GM18505 (cell line): ENCODE data around the gene CLRN3.

Source experiments
- ATAC-seq: cut with Tn5 transposase; IDR thresholded peaks from one replicate; pipeline ENCODE4 v1.9.1; 2021; ENCODE audit not compliant: unreplicated experiment
- POLR2A ChIP-seq: IDR thresholded peaks from 4 replicates; pipeline ENCODE4 v1.6.1; 2011; ENCODE audit warnings: borderline replicate concordance; ENCODE audit not compliant: insufficient read depth, insufficient read length; ENCODE audit errors: extremely low read depth

The CLRN3 gene

DNA sequence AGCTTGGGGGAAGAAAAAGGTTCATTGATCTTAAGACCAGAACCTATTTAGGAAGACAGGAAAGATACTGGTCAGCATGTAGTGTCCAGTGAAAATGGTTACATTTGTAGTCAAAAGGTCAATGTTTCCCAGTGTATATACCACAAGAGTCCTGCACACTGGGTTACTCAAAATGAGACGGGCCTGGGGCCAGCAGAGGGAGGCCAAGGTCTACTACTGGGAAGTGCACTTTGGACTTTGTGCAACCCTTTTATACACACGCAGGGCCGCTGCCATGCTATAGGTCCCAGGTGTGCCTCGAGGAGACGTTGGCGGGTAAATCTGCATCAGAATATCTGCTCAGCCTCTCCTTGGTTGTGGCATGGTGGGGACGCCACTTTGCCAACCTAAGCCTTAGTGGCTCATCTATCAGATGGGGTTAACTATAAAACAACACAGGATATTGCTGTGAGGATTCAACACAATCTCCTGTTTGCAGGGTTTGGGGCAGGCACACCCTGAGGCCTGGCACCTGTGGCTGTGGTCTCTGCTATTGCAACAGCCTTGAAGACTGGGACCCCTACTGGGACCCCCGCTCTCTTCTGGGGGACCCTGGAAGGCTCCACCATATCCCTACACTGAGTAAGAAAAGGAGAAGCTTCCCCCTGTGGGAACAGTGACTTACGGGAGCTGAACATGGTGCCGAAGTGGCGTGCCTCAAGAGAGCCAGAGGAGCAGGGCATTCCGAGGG is 19.7 kb downstream of the CLRN3 start:
- no peak for TF ChIP-seq POLR2A
- ATAC-seq, result no peak

DNA sequence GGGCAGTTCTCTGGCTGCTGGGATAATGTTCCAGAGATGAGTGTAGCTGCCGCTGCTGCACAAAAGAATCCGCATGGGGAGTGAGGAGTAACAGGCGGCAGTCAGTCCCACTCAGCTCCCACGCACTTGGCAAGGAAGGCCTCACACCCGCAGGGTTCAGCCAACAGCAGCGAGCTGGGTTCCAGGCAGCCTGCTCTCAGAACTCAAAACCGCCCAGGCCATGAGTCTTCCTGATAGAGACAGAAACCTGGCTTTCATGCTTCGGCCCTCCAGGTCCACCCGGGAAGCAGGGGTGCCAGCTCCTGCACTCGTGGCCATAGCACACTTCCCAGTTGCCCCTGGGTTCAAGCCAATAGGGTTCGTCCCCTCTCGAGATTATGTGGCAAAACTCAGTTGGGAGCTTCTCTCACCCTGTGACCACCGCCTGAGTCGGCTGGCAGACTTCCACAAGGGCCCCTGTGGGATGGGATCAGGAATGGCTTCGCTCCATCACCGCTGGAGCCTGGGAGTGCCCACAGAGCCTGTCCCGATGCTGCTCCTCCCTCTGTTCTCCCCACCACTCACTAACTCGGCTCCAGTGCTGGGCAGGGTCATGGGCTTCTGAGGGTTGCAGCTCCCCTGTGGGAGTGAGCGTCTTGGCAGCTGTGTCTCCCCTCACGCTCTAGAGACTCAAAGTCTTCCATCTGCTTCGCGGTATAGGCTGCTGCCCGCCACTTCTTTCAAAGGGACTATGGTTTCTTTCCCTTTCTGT is 20.6 kb downstream of the CLRN3 start:
- TF ChIP-seq POLR2A, result no peak
- ATAC-seq, result no peak

DNA sequence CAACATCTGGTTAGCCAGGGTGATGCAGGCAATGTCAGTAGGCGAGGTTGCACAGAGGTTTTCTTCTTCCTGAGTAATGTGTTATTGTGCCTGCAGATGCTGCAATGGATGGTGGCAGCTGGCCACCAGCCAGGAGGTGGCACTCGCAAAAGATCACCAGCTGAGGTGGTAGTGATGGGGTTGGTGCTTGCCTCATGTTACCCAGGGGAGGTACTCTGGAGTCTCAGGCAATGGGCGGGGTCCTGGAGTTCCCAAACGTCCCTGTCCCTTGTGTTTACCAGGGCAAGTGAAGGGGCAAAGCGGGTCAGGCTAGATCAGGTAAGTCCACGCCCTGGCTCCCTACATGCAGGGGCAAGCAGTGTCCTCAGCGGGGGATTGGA is 21.1 kb downstream of the CLRN3 start:
- no peak for TF ChIP-seq POLR2A
- no peak for ATAC-seq

DNA sequence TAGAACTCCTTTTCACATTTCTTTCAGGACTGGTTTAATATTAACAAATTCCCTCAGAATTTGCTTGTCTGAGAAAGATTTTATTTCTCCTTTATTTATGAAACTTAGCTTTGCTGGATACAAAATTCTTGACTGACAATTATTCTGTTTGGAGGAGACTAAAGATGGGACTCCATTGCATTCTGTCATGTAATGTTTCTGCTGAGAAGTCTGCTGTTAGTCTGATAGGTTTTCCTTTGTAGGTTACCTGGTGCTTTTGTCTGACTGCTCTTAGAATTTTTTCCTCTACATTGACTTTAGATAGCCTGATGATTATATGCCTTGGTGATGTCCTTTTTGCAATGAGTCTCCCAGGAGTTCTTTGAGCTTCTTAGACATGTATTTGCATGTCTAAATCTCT is 23.4 kb downstream of the CLRN3 start:
- TF ChIP-seq POLR2A, result no peak
- no peak for ATAC-seq

DNA sequence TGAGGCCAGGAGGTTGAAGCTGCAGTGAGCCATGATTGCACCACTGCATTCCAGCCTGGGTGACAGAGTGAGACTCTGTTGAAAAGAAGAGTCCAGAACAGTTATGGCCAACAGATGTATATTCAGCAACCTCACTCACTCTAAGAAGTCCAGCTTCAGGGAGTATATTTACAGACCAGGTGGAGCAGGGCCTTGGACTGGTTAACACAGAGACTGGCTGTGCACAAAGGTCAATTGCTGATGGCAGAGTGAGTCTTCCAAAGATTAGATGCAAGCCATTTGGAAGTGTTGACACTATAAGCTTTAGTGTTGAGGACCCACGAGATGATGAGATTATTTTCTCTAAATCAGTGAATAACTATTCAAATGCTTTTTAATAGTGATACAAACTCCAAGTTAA is 24.9 kb downstream of the CLRN3 start:
- no peak for ATAC-seq
- TF ChIP-seq POLR2A, result no peak

DNA sequence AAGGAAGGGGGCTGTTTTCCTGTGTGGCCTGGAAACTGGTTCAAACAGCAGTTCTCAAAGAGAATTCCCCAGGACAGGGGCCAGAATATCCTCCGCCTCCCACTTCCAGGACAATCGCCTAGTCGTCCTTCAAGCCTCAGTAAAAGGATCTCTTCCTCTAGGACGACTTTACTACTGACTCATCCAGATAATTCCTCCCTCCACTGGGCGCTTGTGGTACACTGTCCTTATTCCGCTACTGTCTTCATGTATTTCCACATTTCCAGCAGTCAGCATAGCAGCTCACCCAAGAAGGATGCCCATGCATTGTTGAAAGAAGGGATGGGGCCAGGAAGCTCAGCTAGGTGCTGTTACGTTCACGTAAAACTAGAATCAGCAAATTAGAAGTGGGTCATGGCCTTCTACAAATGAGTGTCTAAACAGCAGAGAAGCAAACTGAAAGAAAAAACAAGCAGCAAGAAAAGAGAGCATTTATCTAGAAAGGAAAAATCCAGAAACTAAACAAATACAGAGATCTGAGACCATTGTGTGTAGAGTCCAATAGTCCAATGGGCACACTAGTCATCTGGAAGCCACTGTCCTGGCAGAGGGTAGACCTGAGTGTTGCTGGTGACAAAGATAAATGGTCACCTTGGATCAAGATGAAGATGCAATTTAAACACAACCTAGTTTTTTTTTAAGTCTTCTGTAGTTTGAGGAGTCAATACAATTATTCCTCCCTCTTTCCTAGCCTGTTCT is 26.3 kb downstream of the CLRN3 start:
- no peak for TF ChIP-seq POLR2A
- no peak for ATAC-seq

DNA sequence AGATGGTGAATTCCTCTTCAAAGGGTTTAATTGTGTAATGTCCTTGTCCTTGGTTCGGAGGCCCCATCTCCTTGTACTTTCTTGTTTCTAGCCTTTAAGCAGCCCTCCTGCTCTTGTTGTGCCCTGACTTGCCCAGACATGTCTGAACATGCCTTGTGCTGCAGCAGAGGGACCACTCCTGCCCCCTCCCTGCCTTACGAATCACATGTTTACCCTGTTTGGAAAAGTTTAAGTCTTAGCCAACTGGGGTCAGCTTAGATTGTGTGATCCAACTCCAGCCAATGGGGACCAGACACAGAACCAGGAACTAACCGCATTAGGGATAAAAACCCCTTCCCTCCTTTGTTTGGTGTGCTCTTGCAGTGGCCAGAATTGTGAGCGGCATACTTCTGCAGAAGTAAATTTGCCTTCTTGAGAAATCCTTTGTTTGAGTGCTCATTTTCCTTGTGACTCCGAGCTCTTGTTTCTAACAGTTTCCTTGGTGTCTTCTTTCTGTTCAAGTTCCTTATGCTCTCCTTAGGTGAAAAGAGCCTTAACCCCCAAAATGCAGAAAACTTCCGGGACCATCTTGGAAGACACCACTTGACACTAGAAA is 29.4 kb downstream of the CLRN3 start:
- ATAC-seq, result no peak
- no peak for TF ChIP-seq POLR2A

DNA sequence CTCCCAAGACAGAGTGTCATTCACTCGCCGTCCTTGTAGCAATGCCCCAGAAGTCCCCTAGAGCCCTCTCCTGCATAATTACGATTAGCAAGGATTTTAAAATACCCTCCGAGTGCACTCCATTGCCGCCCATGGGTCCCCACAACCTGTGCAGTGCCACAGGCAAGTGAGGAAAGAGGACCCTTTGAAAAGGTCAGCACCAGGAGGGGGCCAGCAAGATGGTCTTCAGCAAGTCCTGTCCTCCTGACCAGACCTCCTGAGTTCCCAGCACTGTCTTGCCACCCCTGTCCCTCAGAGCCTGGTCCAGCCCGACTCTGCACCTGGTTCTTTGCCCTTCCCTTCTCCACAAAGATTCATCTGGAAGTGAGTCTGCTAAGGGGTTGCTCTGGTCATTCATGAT is 32.1 kb downstream of the CLRN3 start:
- ATAC-seq, result no peak
- no peak for TF ChIP-seq POLR2A

DNA sequence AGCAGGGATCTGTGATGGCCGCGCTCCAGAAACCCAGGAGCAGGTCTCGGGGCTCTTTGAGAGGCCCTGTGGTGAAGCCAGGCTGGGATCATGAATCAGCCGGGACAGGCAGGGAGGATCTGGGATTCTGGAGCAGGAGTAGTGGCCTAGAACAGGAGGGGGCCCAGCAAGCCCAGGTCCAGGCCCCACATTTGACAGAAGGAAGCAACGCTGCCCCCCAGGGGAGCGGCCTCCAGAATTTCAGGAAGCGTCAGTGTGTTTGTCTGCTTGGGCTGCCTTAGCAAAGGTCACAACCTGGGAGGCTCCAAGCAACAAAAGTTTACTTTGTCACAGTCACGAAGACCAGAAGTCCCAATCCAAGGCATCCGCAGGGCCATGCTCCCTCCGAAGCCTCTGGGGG is 36.8 kb downstream of the CLRN3 start:
- ATAC-seq, result no peak

DNA sequence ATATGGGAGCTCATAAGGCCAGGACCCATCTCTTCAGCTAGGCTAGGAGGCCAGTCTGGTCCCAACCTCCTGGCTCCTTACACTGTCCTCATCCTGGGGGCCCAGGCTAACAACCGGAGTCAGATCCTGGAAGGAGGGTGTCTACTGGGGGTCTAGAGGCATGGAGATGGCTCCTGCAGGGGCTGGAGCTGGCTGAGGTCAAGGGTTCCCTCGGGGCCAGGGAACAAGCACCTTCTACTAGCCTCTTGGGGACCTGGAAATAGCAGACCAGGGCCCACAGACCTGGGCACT is 37.2 kb downstream of the CLRN3 start:
- no peak for ATAC-seq
- no peak for TF ChIP-seq POLR2A

More for the DNA sequence above, 36.8 kb downstream of the CLRN3 start:
- TF ChIP-seq POLR2A, result no peak

DNA sequence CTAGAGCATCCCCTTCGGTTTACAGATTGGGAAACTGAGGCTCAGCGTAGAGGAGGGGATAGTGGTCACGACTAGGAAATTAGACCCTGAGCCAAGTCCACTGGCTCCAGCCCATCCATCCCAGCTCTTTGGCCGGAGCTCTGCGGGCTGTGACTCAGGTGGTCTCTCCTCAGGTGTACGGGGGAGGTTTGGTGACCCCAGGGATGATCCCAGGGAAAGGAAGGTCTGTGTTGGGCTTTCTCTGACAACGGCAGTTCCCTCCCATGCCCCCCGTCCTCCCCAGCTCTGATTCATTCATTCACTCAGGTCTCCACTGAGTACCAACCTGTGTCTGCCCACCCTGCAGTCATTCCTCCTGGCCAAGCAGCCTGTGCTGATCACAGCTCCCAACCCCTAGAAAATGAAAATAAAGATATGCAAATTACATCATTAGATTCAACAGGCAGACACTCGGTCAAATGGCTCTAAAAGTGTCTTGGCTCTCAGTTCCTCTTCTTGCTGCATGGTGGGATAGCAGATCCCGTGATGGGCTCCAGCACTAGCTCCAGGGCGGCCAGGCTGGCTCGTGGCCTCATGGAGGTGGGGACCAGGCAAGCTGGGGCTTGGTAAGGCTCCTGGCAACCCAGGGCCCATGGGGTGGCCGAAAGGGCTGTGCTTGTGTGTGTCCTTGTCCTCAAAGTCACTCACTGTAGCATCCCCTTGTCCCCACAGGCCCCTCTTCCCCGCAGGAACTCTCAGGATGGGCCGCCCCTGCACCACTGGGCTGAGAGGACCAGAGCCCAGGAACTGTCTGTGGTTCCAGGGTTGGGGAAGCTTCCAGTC is 37.8 kb downstream of the CLRN3 start:
- peak; percentile 76 for ATAC-seq
- TF ChIP-seq POLR2A, result no peak

DNA sequence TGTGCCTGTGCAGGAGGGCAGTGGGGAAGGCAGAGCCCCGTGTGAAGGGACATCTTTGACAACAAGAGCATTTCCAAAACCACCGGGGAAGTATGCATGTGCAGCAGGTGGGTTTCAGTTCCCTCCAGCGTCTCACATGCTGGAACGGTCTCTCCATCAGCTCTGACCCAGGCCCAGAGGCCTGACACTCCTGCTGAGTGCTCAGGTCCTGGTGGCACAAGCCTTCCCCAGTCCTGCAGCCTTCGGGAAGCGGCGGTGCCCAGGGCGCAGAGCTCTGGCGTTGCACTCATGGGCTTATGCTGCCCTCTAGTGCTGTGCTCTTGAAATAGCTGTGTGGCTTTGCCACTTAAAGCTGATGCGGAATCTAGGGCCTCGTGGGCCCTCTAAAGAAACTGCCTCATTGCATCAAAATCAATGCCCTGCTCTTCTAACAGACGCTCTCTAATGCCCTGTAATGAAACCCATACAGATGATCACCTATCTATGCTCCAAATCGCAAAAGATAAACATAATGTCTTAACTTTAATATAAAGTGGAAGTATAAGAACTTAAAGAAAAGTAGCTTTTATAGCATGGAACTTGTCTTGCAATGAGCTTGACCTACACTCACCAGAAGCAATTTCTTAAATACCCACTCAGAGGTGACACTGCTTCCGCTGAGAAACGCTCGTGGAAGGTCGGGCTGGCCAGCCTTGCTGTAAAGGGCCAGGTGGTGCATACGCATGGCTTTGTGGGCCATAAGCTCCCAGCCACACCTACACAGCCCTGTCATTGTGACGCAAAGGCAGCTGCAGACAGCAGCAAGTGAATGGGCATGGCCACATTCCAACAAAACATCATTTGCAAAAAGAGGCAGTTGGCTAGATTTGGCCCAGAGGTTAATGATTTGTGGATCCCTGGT is 38.6 kb downstream of the CLRN3 start:
- peak; percentile 46 for ATAC-seq
- TF ChIP-seq POLR2A, result no peak
